Right ventricle myocardium inferior (tissue), 1 donor: ENCODE measurements around the gene PIK3R1. TPM values are rescaled to one million over a fixed set of nuclear protein-coding genes. Genes with fewer than 3 reads are reported as not detected.
A peak's percentile ranks its signal among the peaks of the same experiment; 100 is the strongest.

Source experiments
- ATAC-seq: fragments of 200-7000 bp; cut with Tn5 transposase; one replicate; pipeline ENCODE4 v1.9.1; 2020; ENCODE audit warnings: mild to moderate bottlenecking, moderate library complexity
- DNase-seq: peaks from one replicate; pipeline ENCODE4 v3.0.0; 2021; ENCODE audit errors: missing footprints
- intact Hi-C: fragments of 100-400 bp; cut with DNase I; formaldehyde crosslinking; loops from one replicate; pipeline ENCODE4 v1.11.0; 2022
- total RNA-seq: library from RNA; stranded (reverse); fragmentation: NEBNext Ultra II Directional; extraction: Animal tissue kit (Norgen Biotek cat#: 25700); gene quantifications from one replicate; pipeline ENCODE4 v1.2.1, GENCODE V29; 2021
- donor health status: DM: no; HTN: yes; CAD: no; lungs with severe emphysema.

The PIK3R1 gene
- total RNA-seq, 1 donor from 2014 or later = 113 TPM

- DNase-seq (no peak), ATAC-seq (no peak)
- intact Hi-C loops = no loop called here
Measured at GRCh38 chr5:68260467-68260866, 44.9 kb downstream of the PIK3R1 start.

- DNase-seq (no peak), ATAC-seq (no peak)
- intact Hi-C loops = no loop called here
Measured at GRCh38 chr5:68261169-68261568, 45.6 kb downstream of the PIK3R1 start.

GRCh38 chr5:68261569-68262065 lies 46.1 kb downstream of the PIK3R1 start:
- DNase-seq = no peak
- no peak for ATAC-seq
- intact Hi-C loops = no loop called here

DNA sequence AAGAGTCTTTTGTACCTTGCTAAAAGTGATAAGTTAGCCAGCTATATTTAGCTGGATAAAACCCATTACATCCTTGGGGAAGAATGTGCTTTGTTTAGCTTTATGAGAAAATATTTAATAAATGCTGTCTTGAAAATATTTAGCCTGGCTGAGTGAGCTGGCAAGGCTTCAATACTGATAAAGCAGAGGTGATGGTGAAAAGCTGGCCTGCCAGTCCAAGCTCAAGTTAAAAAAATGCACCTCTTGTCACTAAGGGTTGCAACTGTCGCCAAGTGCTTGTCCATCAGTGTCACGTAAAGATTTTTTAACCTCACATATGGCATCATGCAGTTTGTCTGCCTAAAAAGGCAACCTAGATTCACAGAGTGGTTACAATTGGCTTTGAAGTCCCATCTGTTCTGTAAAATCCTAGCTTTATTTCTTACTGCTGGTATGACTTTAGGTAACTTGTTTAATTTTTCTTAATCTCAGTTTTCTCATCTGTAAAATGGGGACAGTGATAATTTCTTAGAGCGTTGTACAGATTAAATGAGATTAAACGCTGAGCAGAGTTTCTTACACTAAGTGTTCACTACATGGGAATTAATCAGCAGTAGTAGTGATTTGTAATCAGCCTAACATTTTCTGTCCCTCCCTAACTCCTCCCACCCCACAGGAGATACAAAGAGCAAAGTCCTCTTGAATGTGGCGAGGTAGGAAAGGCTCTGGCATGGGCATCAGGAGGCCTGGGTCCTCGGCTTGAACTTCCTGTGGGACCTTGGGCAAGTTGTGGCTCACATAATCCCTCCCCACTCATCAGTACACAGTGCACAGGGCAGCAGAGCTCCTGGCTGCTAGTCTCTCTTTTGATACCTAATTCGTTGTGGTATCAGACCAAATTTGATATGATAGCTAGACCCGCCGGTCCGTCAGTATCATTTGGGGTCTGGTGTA lies 48.7 kb downstream of the PIK3R1 start:
- ATAC-seq (peak; percentile 61), DNase-seq (no peak)
- intact Hi-C loops = no loop called here

- intact Hi-C loops = loop anchor here (5.0 kb wide), 2 partner anchors 458 to 573 kb away; no protein-coding TSS in a partner anchor
- ATAC-seq (peak; percentile 41), DNase-seq (no peak)
Measured at GRCh38 chr5:68265347-68265746, 49.8 kb downstream of the PIK3R1 start.

- intact Hi-C loops = loop anchor here (5.0 kb wide), 2 partner anchors 459 to 574 kb away; no protein-coding TSS in a partner anchor
- ATAC-seq (peak; percentile 47), DNase-seq (no peak)
Measured at GRCh38 chr5:68265822-68266395, 50.4 kb downstream of the PIK3R1 start.

DNA sequence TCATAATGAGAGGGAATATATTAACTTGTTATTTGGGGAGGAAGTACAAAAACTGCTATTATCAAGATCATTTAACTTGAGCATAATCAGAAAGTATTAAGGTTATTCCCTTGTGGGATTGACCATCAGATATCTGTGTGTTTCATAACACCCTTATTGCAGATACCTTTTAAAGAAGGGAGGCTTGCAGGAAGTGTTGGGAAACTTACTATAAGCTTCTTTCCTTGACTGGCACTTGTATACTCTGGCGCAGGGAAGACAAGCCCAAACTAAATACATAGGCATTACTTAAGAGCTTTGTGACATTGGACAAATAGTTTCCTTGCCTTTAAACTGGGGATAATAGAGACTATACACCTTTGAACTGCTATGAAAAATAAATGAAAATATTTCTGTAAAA lies 50.9 kb downstream of the PIK3R1 start:
- DNase-seq = no peak
- no peak for ATAC-seq
- intact Hi-C loops = loop anchor here (5.0 kb wide), 2 partner anchors 459 to 574 kb away; no protein-coding TSS in a partner anchor

GRCh38 chr5:68267066-68267465 lies 51.5 kb downstream of the PIK3R1 start:
- intact Hi-C loops = loop anchor here (5.0 kb wide), 2 partner anchors 460 to 575 kb away; no protein-coding TSS in a partner anchor
- DNase-seq (no peak), ATAC-seq (no peak)

- ATAC-seq = no peak
- no peak for DNase-seq
- intact Hi-C loops = loop anchor here (5.0 kb wide), 2 partner anchors 461 to 576 kb away; no protein-coding TSS in a partner anchor
Measured at GRCh38 chr5:68268101-68268851, 52.7 kb downstream of the PIK3R1 start.

DNA sequence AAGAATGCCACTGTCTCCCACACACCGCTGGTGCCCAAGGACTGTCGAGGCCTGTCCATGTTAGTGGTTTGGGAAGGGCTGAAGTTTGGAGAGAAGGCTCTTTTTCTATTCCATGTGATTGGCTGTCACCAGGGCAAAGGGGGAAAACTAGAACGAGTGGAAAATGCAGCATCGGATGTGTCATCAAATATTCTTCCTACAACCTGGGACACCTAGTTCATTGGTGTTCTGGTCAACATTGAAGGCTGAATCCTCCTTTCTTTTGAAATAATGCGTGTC lies 53.2 kb downstream of the PIK3R1 start:
- intact Hi-C loops = loop anchor here (5.0 kb wide), 2 partner anchors 461 to 576 kb away; no protein-coding TSS in a partner anchor
- DNase-seq (no peak), ATAC-seq (no peak)

DNA sequence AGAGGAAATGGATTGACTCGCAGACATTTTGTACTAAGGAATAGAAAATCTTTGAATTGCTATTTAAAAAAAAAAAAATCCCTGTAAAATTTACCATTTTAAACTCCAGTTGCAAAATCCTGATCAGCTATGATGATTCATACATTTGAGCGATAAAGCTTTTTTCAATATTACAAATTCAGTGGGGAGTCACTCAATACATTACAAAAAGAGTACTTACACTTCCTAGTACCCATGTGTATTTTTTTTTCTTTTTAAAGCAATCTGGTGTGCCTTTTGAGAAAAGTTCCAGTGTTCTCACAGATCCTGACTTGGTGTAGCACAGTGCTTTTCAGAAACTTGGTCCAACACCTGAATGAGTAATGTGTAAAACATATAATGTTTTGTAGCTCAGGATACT lies 54.3 kb downstream of the PIK3R1 start:
- intact Hi-C loops = loop anchor here (5.0 kb wide), 3 partner anchors 463 to 1023 kb away; no protein-coding TSS in a partner anchor
- ATAC-seq = no peak
- DNase-seq = no peak

DNA sequence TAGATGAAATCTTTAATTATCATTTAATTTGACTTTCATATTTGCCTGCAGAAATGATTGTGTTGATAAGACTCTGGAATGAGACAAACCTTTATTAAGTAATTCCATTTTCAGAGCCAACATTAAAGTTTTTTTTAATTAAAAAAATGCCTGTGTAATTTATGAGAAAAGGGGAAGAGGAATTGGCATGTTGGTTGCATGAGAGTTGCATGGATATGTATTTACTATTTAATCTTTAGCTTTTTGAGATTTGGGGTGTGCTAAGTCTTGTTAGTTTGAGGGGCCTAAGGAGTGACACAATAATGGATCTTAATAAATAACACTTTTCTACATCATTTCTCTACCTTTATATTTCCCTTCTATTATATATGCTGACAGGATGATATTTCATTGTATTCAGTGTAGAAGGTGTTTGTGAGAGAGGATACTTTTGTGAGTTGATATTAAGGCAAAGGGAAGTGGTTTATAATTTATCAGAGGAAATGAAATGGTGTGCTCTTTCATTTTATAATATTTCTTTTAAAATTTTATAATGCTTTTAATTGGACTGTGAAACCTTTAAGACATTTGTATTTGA lies 54.9 kb downstream of the PIK3R1 start:
- no peak for DNase-seq
- intact Hi-C loops = loop anchor here (5.0 kb wide), 1 partner anchor 1023 kb away; no protein-coding TSS in a partner anchor
- no peak for ATAC-seq

GRCh38 chr5:68271124-68271523 lies 55.6 kb downstream of the PIK3R1 start:
- intact Hi-C loops = loop anchor here (5.0 kb wide), 1 partner anchor 1024 kb away; no protein-coding TSS in a partner anchor
- ATAC-seq = no peak
- no peak for DNase-seq

DNA sequence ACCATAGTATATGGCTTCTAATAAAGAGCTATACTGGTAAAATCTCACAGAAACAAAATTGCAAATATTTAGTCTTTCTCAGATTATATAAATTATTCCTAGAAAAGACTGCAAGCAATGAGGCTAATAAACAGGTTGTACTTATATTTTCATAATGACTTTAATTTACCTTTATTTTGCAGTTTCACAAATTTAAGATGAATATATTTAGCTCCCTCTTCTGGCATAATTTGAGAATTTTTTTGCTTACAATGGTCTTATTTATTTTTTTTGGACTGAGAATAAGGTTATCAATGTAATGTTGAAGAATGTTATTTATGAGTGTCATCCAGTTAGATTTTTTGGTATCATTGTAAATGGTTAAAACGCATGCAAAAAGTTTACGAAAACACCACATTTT lies 56.7 kb downstream of the PIK3R1 start:
- DNase-seq = no peak
- ATAC-seq = no peak
- intact Hi-C loops = loop anchor here (5.0 kb wide), 1 partner anchor 1025 kb away; no protein-coding TSS in a partner anchor

DNA sequence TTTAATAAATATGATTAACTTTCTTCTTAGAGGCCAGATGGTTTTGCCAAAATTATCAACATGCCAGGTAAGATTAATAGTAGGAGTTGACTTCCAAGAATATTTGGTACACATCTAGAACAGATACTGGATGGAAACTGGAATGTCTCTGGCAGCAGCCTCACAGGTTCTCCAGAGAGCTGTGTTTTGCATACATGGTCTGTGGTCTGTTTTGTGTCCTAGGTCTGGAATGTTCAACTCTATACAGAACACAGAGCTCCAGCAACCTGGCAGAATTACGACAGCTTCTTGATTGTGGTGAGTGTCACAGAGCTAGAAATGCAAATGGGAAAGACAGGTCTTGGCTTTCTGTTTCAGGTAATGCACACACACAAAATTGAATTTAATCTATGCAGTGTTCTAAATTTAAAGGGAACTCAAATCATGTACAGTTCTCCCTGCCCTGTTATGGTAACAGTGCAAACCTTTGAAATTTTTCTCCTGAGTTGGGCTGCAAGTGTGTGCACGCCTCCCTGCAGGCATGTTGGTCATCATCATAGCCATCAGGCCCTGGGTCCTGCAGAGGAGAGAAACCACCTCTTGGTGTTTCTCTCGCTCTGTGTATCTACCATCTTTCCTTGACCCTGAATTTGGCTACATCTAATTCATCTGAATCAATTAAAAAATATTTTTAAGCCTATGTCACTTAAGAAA lies 58.3 kb downstream of the PIK3R1 start:
- DNase-seq (no peak), ATAC-seq (peak; percentile 86)
- intact Hi-C loops = loop anchor here (5.0 kb wide), 1 partner anchor 1027 kb away; no protein-coding TSS in a partner anchor

DNA sequence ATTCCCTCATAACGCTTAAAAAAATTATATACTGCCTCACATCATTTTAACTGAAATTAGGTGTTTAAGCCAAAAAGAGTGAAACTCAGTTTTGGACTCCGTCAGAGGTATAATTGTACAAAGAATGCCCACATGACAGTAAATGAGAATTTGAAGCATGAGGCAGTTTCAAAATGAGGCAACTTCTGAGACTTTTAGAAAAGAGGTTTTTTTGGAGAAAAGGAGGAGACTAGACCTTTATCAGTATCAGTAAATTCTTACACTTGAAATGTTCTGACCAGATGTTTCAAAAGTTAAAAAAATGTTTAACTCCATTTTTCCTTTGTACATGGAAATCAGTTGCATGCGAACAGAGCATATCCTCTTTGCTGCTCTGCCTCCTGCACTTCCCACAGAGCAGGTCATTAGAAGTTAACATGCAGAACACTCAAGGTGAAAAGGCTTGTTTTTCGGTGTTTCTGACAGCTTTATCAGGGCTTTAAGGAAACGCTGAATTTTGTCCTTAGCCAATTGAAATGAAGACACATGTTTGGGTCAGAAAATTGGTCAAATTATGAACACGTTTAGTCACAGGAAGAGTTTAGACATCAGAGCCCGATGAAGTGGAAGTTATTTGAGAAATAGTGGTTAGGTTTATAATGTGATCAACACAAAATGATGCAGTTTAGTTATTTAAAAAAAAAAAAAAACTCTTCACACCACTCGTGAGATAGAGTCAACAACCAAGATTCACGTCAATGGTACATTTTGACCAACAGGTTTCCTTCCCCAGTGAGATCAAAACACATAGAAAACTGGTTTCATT lies 59.5 kb downstream of the PIK3R1 start:
- intact Hi-C loops = loop anchor here (5.0 kb wide), 1 partner anchor 1028 kb away; no protein-coding TSS in a partner anchor
- DNase-seq (no peak), ATAC-seq (no peak)

- ATAC-seq (no peak), DNase-seq (no peak)
- intact Hi-C loops = no loop called here
Measured at GRCh38 chr5:68276740-68277139, 61.2 kb downstream of the PIK3R1 start.
